Measurements from ENCODE around the gene STIM1. TPM values are rescaled to one million over a fixed set of nuclear protein-coding genes. Genes with fewer than 3 reads are reported as not detected.

The STIM1 gene
- total RNA-seq, 1 experiment from 2014 or later, result 28.3 TPM

- no peak for DNase-seq
- no peaks in the 10 kb centered on the region for H3K27me3 ChIP-seq (ENCODE audit: insufficient read depth, low read depth)
- H3K36me3 ChIP-seq (ENCODE audit: low read depth), result no peaks in the 10 kb centered on the region
- H3K27ac ChIP-seq, result no peak overlapping the region
- H3F3A ChIP-seq (ENCODE audit: insufficient read depth, low read depth), result no peaks in the 10 kb centered on the region
- no peak overlapping the region for H3K4me3 ChIP-seq
- no peaks in the 10 kb centered on the region for H3K9me2 ChIP-seq (ENCODE audit: insufficient read depth)
- no peaks in the 10 kb centered on the region for H3K79me2 ChIP-seq (ENCODE audit: low read depth)
- peaks cover 12% of the 10 kb centered on the region; the same call in 1 of the 2 replicates for H3K9me3 ChIP-seq (ENCODE audit: insufficient read depth, low read depth)
- no peaks in the 10 kb centered on the region for H4K20me1 ChIP-seq (ENCODE audit: insufficient read depth)
- POLR2A ChIA-PET (ENCODE audit: unreplicated experiment), result no interaction called here
- intact Hi-C loops (cut with micrococcal nuclease; ENCODE audit: unreplicated experiment), result no loop called here
- CTCF ChIA-PET, result interaction anchor here (0.7 kb wide), 1 partner anchor 136 kb away, joined by 4 read pairs; no protein-coding TSS in a partner anchor
- H3K4me2 ChIP-seq, result no peak overlapping the region
- no peak for TF ChIP-seq EZH2 (IDR thresholded peaks at IDR 0.05; ENCODE audit: low read depth)
- TF ChIP-seq, protein P1, sequence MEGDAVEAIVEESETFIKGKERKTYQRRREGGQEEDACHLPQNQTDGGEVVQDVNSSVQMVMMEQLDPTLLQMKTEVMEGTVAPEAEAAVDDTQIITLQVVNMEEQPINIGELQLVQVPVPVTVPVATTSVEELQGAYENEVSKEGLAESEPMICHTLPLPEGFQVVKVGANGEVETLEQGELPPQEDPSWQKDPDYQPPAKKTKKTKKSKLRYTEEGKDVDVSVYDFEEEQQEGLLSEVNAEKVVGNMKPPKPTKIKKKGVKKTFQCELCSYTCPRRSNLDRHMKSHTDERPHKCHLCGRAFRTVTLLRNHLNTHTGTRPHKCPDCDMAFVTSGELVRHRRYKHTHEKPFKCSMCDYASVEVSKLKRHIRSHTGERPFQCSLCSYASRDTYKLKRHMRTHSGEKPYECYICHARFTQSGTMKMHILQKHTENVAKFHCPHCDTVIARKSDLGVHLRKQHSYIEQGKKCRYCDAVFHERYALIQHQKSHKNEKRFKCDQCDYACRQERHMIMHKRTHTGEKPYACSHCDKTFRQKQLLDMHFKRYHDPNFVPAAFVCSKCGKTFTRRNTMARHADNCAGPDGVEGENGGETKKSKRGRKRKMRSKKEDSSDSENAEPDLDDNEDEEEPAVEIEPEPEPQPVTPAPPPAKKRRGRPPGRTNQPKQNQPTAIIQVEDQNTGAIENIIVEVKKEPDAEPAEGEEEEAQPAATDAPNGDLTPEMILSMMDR (conservative IDR thresholded peaks at IDR 0.05), result no peak
- no peak overlapping the region for H2AFZ ChIP-seq
- no TSS peak for BruUV-seq (replicated peaks)
- H3K4me1 ChIP-seq (replicated peaks; ENCODE audit: insufficient read depth), result no peaks in the 10 kb centered on the region
Observed at GRCh38 chr11:3990406-3990805, 134.9 kb downstream of the STIM1 start.

DNA sequence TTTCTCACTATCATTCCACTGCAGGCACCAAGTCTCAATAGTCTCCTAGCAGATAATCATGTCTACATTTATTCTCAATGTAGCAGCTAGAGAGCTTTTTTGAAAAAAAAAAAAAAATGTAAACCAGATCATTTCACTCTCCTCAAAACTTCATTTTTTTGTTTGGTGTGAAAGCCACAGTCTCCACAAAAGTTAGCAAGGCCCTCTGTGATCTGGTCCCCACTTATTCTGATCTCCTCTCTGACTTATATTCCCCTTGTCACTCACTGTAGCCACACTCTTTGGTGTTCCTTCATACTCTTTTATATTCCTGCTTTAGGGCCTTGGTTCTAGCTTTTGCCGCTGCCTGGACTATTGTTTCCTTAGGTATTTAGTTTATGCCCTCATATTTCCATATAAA, 137.5 kb downstream of the STIM1 start:
- Histone ChIP-seq H3K4me3 (no peak overlapping the region), H3K36me3 (ENCODE audit: low read depth) (no peaks in the 10 kb centered on the region), H3K4me1 (replicated peaks; ENCODE audit: insufficient read depth) (no peaks in the 10 kb centered on the region), H3F3A (ENCODE audit: insufficient read depth, low read depth) (no peaks in the 10 kb centered on the region), H3K4me2 (no peak overlapping the region), H3K79me2 (ENCODE audit: low read depth) (no peaks in the 10 kb centered on the region), H3K27ac (no peak overlapping the region), H3K9me3 (ENCODE audit: insufficient read depth, low read depth) (peaks cover 12% of the 10 kb centered on the region; the same call in 1 of the 2 replicates), H2AFZ (no peak overlapping the region), H3K27me3 (ENCODE audit: insufficient read depth, low read depth) (no peaks in the 10 kb centered on the region), H4K20me1 (ENCODE audit: insufficient read depth) (no peaks in the 10 kb centered on the region), H3K9me2 (ENCODE audit: insufficient read depth) (no peaks in the 10 kb centered on the region)
- intact Hi-C loops (cut with micrococcal nuclease; ENCODE audit: unreplicated experiment), result no loop called here
- DNase-seq, result no peak
- ChIA-PET CTCF (no interaction called here), POLR2A (ENCODE audit: unreplicated experiment) (interaction anchor here (0.7 kb wide), 1 partner anchor 138 kb away, joined by 4 read pairs; no protein-coding TSS in a partner anchor)
- TF ChIP-seq, protein P1 (conservative IDR thresholded peaks at IDR 0.05), result no peak
- no peak for TF ChIP-seq EZH2 (IDR thresholded peaks at IDR 0.05; ENCODE audit: low read depth)
- BruUV-seq (replicated peaks), result no TSS peak

DNA sequence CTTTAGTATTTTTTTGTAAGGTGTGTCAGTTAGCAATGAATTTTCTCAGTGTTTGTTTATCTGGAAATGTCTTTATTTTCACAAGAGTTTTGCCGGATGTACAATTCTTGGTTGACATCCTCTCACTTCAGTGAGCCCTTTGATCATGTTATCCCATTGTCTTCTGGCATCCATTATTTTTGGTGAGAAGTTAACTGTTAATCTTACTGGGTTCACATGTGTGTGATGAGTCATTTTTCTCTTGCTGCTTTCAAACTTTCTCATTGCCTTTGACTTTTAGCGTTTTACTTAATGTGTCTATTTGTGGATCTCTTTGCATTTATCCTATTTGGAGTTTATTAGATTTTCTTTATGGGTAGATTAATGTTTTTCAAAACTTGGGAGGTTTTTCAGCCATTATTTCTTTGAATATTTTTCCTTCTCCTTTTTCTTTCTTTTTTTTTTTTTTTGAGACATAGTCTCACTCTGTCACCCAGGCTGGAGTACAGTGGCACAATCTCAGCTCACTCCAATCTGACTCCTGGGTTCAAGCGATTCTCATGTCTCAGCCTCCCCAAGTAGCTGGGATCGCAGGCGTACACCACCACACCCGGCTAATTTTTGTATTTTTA, 138.7 kb downstream of the STIM1 start:
- H3K9me2 ChIP-seq (ENCODE audit: insufficient read depth), result no peaks in the 10 kb centered on the region
- no peaks in the 10 kb centered on the region; the same call in 1 of the 2 replicates for H4K20me1 ChIP-seq (ENCODE audit: insufficient read depth)
- H3K27me3 ChIP-seq (ENCODE audit: insufficient read depth, low read depth), result no peaks in the 10 kb centered on the region
- H3K4me3 ChIP-seq, result no peak overlapping the region
- H3K4me2 ChIP-seq, result no peak overlapping the region
- H3K79me2 ChIP-seq (ENCODE audit: low read depth), result no peaks in the 10 kb centered on the region
- H2AFZ ChIP-seq, result no peak overlapping the region
- no peaks in the 10 kb centered on the region for H3K4me1 ChIP-seq (replicated peaks; ENCODE audit: insufficient read depth)
- TF ChIP-seq EZH2 (IDR thresholded peaks at IDR 0.05; ENCODE audit: low read depth), result no peak
- TF ChIP-seq, protein P1 (conservative IDR thresholded peaks at IDR 0.05), result no peak
- ChIA-PET CTCF (interaction anchor here (0.7 kb wide), 1 partner anchor 15 kb away, joined by 3 read pairs; no protein-coding TSS in a partner anchor), POLR2A (ENCODE audit: unreplicated experiment) (no interaction called here)
- BruUV-seq (replicated peaks), result no TSS peak
- no peak for DNase-seq
- H3K27ac ChIP-seq, result no peak overlapping the region
- H3F3A ChIP-seq (ENCODE audit: insufficient read depth, low read depth), result no peaks in the 10 kb centered on the region
- peaks cover 12% of the 10 kb centered on the region; the same call in 1 of the 2 replicates for H3K9me3 ChIP-seq (ENCODE audit: insufficient read depth, low read depth)
- intact Hi-C loops (cut with micrococcal nuclease; ENCODE audit: unreplicated experiment), result no loop called here
- no peaks in the 10 kb centered on the region for H3K36me3 ChIP-seq (ENCODE audit: low read depth)
